Transverse colon (tissue), 3 donors: ENCODE data around the gene IRX3.

ENCODE experiments used
- CTCF ChIP-seq, 5 experiments: fragments of 200-600 bp in 3 of 5; fragments of 450-650 bp in 2 of 5; sonication (generic) in 3 of 5; IDR thresholded peaks; 1 replicate in 2 of 5; 2 replicates in 3 of 5; pipeline ENCODE4 v1.5.1; 2016 to 2017; ENCODE audit warnings: antibody characterized with exemption in 5 of 5, inconsistent platforms in 3 of 5, mild to moderate bottlenecking in 2 of 5, moderate library complexity in 1 of 5
- POLR2A ChIP-seq: fragments of 450-650 bp; IDR thresholded peaks from one replicate; pipeline ENCODE4 v1.6.1; 2016; ENCODE audit warnings: antibody characterized with exemption, mild to moderate bottlenecking, moderate library complexity

DNA sequence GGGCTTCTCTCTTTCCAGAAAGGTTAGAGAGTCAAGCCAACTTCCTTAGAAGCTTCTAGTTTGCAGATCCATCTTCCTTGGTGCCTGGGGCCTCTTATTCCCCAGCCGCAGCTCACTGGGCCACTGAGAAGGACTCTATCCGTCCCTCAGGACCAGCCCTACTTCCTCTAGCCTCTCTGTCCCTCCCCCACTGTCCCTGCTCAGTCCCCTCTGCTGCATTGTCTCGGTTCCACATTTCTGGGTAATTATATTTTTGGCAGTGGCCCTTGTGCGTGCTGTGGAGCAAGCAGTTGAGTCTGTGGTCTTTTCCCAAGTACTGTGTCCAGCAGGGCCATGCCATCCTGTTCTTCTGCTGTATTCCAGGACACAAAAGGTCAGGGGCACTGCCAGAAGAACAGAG lies 17.8 kb downstream of the IRX3 start:
- TF ChIP-seq POLR2A = no peak
- TF ChIP-seq CTCF (IDR thresholded peaks at IDR 0.05) = no peak
